Omental fat pad (tissue), 4 donors: ENCODE data around the gene DNASE1L2. TPM values are rescaled to one million over a fixed set of nuclear protein-coding genes. Genes with fewer than 3 reads are reported as not detected.

Source experiments
- ATAC-seq: fragments of 150-250 bp; one replicate; pipeline ENCODE4 v1.9.1; 2016; ENCODE audit warnings: mild to moderate bottlenecking, moderate library complexity; ENCODE audit not compliant: low FRiP score
- DNase-seq: peaks from one replicate; pipeline ENCODE4 v3.0.0-alpha.2; 2019; ENCODE audit warnings: low spot score
- total RNA-seq, 4 donors: library from RNA; depleted of rRNA; stranded (reverse); fragments of >200 nt; gene quantifications; one replicate each; pipeline ENCODE4 v1.1.0, GENCODE V29; 2016
- TF ChIP-seq, protein P1 (sequence below), 3 donors: fragments of 450-650 bp; IDR thresholded peaks; one replicate each; pipeline ENCODE4 v1.5.1; 2016 to 2017; ENCODE audit warnings: antibody characterized with exemption in 3 of 3, mild to moderate bottlenecking in 3 of 3, moderate library complexity in 2 of 3

Gene DNASE1L2
- total RNA-seq, 4 donors from 2014 or later: 0.63 to 0.93 (median 0.84) TPM; not detected in 1

DNA sequence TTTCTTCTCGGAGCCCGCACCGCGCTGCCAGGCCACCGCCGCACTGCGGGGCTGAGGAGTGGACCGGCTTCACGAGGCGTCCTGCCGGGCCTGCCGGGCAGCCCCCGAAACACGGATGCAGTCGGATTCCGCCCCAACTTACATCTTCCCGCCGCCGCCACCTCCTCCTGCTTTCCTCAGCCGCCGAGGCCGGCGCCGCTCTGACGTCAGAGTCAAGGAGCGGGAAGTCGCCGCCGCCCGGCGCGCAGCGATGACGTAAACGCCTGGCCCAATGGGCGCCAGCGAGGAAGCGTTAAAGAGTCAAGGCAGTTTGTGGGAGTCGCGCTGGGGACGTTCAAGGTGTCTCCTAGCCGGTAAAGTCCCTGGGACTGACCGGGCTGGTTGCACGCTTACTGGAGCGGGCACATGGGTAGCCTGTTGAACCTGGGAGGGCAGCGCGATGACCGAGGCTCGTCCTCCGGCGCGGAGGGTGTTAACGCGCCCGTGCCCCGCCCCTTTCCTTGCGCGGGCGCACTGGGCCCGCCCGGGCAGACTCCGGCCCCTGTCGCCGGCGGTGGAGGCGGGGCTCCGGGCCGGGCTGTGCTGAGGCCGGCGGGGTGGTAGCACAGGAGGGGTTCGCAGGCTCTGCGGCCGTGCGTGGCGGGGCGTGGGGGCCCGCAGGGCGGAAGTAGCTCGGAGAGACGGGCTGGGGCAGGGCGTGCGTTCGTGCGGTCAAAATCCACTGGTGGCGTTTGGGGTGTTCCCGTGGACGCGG lies 31.8 kb downstream of the DNASE1L2 start, which contains the start of gene RNPS1:
Gene RNPS1, minus strand, starts transcription at position 214 of the 754 bp plus-strand sequence. CDS start 3,483 bp downstream, outside the sequence.
- DNase-seq (peak; percentile 88), ATAC-seq (peak; percentile 96)
- TF ChIP-seq, protein P1, sequence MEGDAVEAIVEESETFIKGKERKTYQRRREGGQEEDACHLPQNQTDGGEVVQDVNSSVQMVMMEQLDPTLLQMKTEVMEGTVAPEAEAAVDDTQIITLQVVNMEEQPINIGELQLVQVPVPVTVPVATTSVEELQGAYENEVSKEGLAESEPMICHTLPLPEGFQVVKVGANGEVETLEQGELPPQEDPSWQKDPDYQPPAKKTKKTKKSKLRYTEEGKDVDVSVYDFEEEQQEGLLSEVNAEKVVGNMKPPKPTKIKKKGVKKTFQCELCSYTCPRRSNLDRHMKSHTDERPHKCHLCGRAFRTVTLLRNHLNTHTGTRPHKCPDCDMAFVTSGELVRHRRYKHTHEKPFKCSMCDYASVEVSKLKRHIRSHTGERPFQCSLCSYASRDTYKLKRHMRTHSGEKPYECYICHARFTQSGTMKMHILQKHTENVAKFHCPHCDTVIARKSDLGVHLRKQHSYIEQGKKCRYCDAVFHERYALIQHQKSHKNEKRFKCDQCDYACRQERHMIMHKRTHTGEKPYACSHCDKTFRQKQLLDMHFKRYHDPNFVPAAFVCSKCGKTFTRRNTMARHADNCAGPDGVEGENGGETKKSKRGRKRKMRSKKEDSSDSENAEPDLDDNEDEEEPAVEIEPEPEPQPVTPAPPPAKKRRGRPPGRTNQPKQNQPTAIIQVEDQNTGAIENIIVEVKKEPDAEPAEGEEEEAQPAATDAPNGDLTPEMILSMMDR (IDR thresholded peaks at IDR 0.05): no peak

DNA sequence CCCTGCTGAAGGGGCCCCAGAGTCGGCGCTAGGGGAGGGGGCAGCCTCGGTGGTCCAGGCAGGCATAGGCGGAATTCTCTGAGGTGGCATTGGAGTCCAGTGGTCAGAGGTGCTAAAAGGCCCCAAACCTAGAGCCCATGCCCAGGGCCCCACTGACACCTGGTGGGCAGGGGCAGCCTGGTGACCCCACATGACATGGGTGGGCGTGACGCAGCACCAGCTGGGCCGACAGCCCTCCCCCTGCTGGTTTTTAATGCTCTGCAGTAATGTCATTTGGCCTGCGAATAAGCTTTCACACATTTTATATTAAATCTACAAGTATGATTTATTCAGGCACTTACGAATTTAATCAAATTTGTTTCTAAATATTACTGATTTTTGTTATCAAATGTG lies 33.8 kb downstream of the DNASE1L2 start:
- no peak for ATAC-seq
- no peak for DNase-seq
- TF ChIP-seq, protein P1 (IDR thresholded peaks at IDR 0.05): no peak

DNA sequence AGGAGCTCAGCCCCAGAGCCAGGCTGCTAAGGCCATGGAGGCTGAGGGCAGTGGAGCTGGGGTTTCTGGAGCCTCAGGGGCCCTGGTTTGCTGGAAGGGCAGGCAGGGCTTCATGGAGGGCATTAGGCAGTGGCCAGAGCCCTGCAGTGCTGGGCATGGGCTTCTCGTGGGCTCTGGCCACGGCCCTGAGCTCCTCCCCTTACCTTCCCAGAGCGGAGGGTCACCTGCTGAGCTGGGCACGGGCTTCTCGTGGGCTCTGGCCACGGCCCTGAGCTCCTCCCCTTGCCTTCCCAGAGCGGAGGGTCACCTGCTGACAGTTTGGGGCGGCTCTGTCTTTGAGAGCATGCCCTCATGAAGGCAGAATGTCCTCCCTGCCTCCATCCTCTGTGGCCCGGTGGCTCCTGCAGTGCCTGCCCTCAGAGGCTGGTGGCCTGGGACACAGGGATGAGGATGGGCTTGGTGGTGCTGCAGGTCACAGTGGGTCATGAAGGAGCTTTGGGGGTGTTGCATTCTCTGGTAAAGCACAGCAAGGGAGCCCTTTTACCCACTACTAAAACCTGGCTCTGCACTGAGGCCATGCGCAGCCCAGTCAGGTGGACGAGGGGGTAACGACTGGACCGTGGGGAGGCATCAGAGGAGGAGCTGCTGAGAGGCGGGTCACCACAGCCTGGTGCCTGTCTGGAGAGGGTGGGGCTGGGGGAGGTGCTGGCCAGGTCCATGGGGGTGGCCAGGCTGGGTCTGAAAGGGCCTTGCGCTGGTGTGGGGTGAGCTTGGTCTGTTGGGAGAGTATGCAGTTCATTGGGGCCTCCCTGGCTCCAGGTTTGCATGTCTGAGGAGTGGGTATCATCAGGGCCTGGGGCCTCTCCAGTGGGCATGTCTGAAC lies 34.6 kb downstream of the DNASE1L2 start:
- TF ChIP-seq, protein P1 (IDR thresholded peaks at IDR 0.05): no peak
- DNase-seq (no peak), ATAC-seq (no peak)

DNA sequence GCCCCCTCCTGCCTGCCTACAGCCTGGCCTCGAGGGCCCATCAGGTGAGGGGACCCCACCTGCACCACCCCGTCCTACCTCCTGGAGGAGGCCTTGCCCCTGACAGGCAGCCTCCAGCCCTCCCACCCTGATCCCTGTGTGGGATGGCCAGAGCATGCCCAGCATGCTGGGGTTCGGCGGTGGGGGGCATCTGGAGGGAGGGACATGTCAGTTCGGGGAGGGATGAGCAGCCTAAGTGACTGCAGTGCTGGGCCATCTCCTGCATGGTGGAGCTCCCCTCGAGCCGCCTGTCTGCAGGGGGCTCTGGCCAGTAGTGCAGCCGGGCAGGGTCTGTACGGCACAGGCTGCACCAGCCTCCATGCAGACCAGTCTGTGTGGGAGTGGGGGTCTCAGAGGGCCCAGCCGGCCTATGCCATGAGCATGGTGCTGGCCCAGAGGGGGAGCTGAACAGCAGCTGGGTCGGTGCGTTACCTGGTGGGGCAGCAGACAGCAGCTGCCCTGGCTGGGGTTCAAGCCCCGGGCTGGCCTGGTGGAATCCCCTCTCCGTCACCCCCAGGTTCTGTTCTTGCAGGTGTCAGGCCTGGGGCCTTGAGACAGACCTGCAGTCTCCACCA lies 35.7 kb downstream of the DNASE1L2 start:
- TF ChIP-seq, protein P1 (IDR thresholded peaks at IDR 0.05): no peak
- DNase-seq: no peak
- no peak for ATAC-seq

DNA sequence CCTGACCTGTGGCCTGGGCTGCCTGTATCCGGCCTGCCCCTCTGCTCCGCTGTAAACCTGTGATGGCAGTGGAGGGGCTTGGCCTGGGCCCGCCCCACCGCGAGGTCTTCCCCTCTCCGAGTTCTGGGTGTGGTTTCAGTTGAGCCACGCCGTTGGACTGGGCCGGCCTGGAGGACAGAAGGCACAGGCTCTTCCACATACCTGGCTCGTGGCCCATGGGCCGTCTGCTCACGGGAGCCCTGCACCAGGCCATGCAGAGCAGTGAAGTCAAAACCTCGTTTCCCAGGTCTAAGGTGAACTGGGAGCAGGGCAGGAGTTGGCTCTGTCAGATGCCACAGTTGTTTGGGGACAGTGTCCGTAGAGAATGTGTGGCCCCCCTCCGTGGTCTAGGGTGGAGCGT lies 37.2 kb downstream of the DNASE1L2 start:
- TF ChIP-seq, protein P1 (IDR thresholded peaks at IDR 0.05): no peak
- no peak for DNase-seq
- no peak for ATAC-seq

DNA sequence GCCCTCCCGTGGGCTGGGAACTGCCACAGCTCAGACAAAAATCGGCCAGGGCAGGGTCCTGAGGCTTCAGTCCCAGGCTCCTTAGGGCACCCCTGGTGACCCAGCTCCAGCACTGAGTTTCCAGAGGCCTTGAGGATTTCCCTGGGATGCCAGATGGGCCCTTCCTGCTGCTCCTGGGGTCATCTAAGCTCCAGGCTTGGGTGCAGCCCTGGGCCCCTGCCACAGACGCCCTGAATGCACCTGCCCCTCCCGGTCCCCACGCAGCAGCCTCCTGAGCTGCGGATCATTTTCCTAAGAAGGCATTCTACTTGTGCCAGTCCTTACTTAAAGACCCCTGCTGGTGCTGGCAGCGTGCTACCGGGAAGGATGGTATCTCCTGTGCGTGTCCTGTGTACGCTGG lies 37.7 kb downstream of the DNASE1L2 start:
- ATAC-seq (no peak), DNase-seq (no peak)
- TF ChIP-seq, protein P1 (IDR thresholded peaks at IDR 0.05): no peak
